Measurements from ENCODE around the gene ASXL1.

Gene ASXL1

DNA sequence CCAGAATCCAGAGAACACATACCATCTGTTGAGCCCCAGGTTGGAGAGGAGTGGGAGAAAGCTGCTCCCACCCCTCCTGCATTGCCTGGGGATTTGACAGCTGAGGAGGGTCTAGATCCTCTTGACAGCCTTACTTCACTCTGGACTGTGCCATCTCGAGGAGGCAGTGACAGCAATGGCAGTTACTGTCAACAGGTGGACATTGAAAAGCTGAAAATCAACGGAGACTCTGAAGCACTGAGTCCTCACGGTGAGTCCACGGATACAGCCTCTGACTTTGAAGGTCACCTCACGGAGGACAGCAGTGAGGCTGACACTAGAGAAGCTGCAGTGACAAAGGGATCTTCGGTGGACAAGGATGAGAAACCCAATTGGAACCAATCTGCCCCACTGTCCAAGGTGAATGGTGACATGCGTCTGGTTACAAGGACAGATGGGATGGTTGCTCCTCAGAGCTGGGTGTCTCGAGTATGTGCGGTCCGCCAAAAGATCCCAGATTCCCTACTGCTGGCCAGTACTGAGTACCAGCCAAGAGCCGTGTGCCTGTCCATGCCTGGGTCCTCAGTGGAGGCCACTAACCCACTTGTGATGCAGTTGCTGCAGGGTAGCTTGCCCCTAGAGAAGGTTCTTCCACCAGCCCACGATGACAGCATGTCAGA is 77.4 kb downstream of the ASXL1 start:
- ChIA-PET POLR2A (ENCODE audit: low non-redundant PET) (no interaction called here), CTCF (no interaction called here)
- H3K27ac ChIP-seq, result no peak overlapping the region
- no peak for DNase-seq (ENCODE audit: low spot score)
- TF ChIP-seq, protein P1, sequence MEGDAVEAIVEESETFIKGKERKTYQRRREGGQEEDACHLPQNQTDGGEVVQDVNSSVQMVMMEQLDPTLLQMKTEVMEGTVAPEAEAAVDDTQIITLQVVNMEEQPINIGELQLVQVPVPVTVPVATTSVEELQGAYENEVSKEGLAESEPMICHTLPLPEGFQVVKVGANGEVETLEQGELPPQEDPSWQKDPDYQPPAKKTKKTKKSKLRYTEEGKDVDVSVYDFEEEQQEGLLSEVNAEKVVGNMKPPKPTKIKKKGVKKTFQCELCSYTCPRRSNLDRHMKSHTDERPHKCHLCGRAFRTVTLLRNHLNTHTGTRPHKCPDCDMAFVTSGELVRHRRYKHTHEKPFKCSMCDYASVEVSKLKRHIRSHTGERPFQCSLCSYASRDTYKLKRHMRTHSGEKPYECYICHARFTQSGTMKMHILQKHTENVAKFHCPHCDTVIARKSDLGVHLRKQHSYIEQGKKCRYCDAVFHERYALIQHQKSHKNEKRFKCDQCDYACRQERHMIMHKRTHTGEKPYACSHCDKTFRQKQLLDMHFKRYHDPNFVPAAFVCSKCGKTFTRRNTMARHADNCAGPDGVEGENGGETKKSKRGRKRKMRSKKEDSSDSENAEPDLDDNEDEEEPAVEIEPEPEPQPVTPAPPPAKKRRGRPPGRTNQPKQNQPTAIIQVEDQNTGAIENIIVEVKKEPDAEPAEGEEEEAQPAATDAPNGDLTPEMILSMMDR (conservative IDR thresholded peaks at IDR 0.05; ENCODE audit: low read depth), result no peak

DNA sequence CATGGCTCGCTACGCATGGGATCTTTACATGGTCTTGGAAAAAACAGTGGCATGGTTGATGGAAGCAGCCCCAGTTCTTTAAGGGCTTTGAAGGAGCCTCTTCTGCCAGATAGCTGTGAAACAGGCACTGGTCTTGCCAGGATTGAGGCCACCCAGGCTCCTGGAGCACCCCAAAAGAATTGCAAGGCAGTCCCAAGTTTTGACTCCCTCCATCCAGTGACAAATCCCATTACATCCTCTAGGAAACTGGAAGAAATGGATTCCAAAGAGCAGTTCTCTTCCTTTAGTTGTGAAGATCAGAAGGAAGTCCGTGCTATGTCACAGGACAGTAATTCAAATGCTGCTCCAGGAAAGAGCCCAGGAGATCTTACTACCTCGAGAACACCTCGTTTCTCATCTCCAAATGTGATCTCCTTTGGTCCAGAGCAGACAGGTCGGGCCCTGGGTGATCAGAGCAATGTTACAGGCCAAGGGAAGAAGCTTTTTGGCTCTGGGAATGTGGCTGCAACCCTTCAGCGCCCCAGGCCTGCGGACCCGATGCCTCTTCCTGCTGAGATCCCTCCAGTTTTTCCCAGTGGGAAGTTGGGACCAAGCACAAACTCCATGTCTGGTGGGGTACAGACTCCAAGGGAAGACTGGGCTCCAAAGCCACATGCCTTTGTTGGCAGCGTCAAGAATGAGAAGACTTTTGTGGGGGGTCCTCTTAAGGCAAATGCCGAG is 78.2 kb downstream of the ASXL1 start:
- no peak overlapping the region; the same call in 1 of the 2 replicates for H3K27ac ChIP-seq
- TF ChIP-seq, protein P1 (conservative IDR thresholded peaks at IDR 0.05; ENCODE audit: low read depth), result no peak
- CTCF ChIA-PET, result no interaction called here
- no peak for DNase-seq (ENCODE audit: low spot score)
- POLR2A ChIA-PET (ENCODE audit: low non-redundant PET), result no interaction called here

- POLR2A ChIA-PET (ENCODE audit: low non-redundant PET), result interaction anchor here (0.6 kb wide), 1 partner anchor 800 kb away, joined by 8 read pairs; no protein-coding TSS in a partner anchor
- no peak for DNase-seq (ENCODE audit: low spot score)
- H3K27ac ChIP-seq, result no peak overlapping the region; the same call in 1 of the 2 replicates
- TF ChIP-seq, protein P1 (conservative IDR thresholded peaks at IDR 0.05; ENCODE audit: low read depth), result no peak
- CTCF ChIA-PET, result interaction anchor here (0.6 kb wide), 1 partner anchor 26 kb away, joined by 3 read pairs; no protein-coding TSS in a partner anchor
Measured at GRCh38 chr20:32436968-32437367, 78.8 kb downstream of the ASXL1 start.

- CTCF ChIA-PET, result interaction anchor here (0.6 kb wide), 1 partner anchor 27 kb away, joined by 3 read pairs; no protein-coding TSS in a partner anchor
- H3K27ac ChIP-seq, result no peak overlapping the region
- POLR2A ChIA-PET (ENCODE audit: low non-redundant PET), result interaction anchor here (0.6 kb wide), 1 partner anchor 800 kb away, joined by 8 read pairs; no protein-coding TSS in a partner anchor
- TF ChIP-seq, protein P1 (conservative IDR thresholded peaks at IDR 0.05; ENCODE audit: low read depth), result no peak
- DNase-seq (ENCODE audit: low spot score), result peak; percentile 49
Measured at GRCh38 chr20:32437391-32438074, 79.4 kb downstream of the ASXL1 start.

- no peak for DNase-seq (ENCODE audit: low spot score)
- TF ChIP-seq, protein P1 (conservative IDR thresholded peaks at IDR 0.05; ENCODE audit: low read depth), result no peak
- ChIA-PET CTCF (no interaction called here), POLR2A (ENCODE audit: low non-redundant PET) (no interaction called here)
- no peak overlapping the region for H3K27ac ChIP-seq
Measured at GRCh38 chr20:32438331-32438858, 80.3 kb downstream of the ASXL1 start.

- no peak for DNase-seq (ENCODE audit: low spot score)
- TF ChIP-seq, protein P1 (conservative IDR thresholded peaks at IDR 0.05; ENCODE audit: low read depth), result no peak
- ChIA-PET POLR2A (ENCODE audit: low non-redundant PET) (no interaction called here), CTCF (no interaction called here)
- H3K27ac ChIP-seq, result no peak overlapping the region
Measured at GRCh38 chr20:32439132-32439829, 81.2 kb downstream of the ASXL1 start.
